CD14-positive monocyte (primary cell): ENCODE data around the gene ZCCHC14. TPM values are rescaled to one million over a fixed set of nuclear protein-coding genes. Genes with fewer than 3 reads are reported as not detected.

Experiments
- DNase-seq, 3 donors: peaks; one replicate each; pipeline ENCODE4 v3.0.0-alpha.2; 2011 to 2022
- H2AFZ ChIP-seq: 2 replicates; pipeline ENCODE4 v1.6.0; 2012; ENCODE audit warnings: mild to moderate bottlenecking, low read depth, low read length, inconsistent platforms; ENCODE audit not compliant: insufficient read depth, poor library complexity, severe bottlenecking
- H3K27ac ChIP-seq, 2 donors: 1 replicate in 1 of 2; 2 replicates in 1 of 2; pipeline ENCODE4 v1.5.1; 2012 to 2013; ENCODE audit warnings: low read length in 2 of 2, control low read depth in 1 of 2, inconsistent platforms in 1 of 2, low read depth in 1 of 2, mild to moderate bottlenecking in 1 of 2
- H3K27me3 ChIP-seq, 2 donors: one replicate each; pipeline versions ENCODE4 v1.6.0 to v1.6.1; 2011 to 2013; ENCODE audit warnings: low read length in 2 of 2; ENCODE audit not compliant: control insufficient read depth in 2 of 2, insufficient read depth in 2 of 2
- H3K36me3 ChIP-seq, 2 donors: replicated peaks in 1 of 2; 1 replicate in 1 of 2; 2 replicates in 1 of 2; pipeline versions ENCODE4 v1.5.1 to v1.6.1; 2012 to 2013; ENCODE audit warnings: low read length in 2 of 2, control low read depth in 1 of 2, inconsistent platforms in 1 of 2, mild to moderate bottlenecking in 1 of 2; ENCODE audit not compliant: insufficient read depth in 2 of 2, control insufficient read depth in 1 of 2
- H3K4me1 ChIP-seq, 2 donors: 1 replicate in 1 of 2; 2 replicates in 1 of 2; pipeline versions ENCODE4 v1.5.1 to v1.6.1; 2012 to 2013; ENCODE audit warnings: low read length in 2 of 2, control low read depth in 1 of 2, inconsistent platforms in 1 of 2, mild to moderate bottlenecking in 1 of 2, moderate library complexity in 1 of 2; ENCODE audit not compliant: insufficient read depth in 2 of 2, control insufficient read depth in 1 of 2
- H3K4me2 ChIP-seq: replicated peaks from 2 replicates; pipeline ENCODE3; 2012; ENCODE audit warnings: low read length, moderate library complexity, mild to moderate bottlenecking; ENCODE audit not compliant: poor library complexity, severe bottlenecking; ENCODE audit errors: extremely low read depth
- H3K4me3 ChIP-seq, 3 experiments: fragments of 200-600 bp in 1 of 3; sonication (generic) in 1 of 3; replicated peaks in 1 of 3; 1 replicate in 2 of 3; 2 replicates in 1 of 3; pipeline ENCODE4 v1.5.1; 2011 to 2013; ENCODE audit warnings: low read length in 3 of 3, mild to moderate bottlenecking in 3 of 3, control low read depth in 2 of 3, low read depth in 2 of 3, inconsistent platforms in 1 of 3, moderate library complexity in 1 of 3
- H3K79me2 ChIP-seq: 2 replicates; pipeline ENCODE4 v1.6.0; 2012; ENCODE audit warnings: mild to moderate bottlenecking, control low read depth, inconsistent platforms, low read length, moderate library complexity; ENCODE audit not compliant: insufficient read depth
- H3K9ac ChIP-seq: 2 replicates; pipeline ENCODE4 v1.6.0; 2017; ENCODE audit warnings: low read length, mild to moderate bottlenecking; ENCODE audit not compliant: insufficient read depth, poor library complexity, severe bottlenecking
- H3K9me3 ChIP-seq, 2 donors: replicated peaks in 1 of 2; 1 replicate in 1 of 2; 2 replicates in 1 of 2; pipeline versions ENCODE4 v1.5.1 to v1.6.1; 2012 to 2013; ENCODE audit warnings: low read length in 2 of 2, control low read depth in 1 of 2; ENCODE audit not compliant: control insufficient read depth in 1 of 2, insufficient read depth in 1 of 2
- H4K20me1 ChIP-seq: 2 replicates; pipeline ENCODE4 v1.6.0; 2012; ENCODE audit warnings: mild to moderate bottlenecking, low read length, control low read depth, moderate library complexity; ENCODE audit not compliant: insufficient read depth
- H3K27ac Mint-ChIP-seq, 7 donors: one replicate each; pipeline ENCODE4 v1.8.0; 2020; ENCODE audit warnings: mild to moderate bottlenecking in 7 of 7, mixed read lengths in 7 of 7, moderate library complexity in 6 of 7, inconsistent platforms in 2 of 7
- H3K27me3 Mint-ChIP-seq, 3 donors: one replicate each; pipeline ENCODE4 v1.8.0; 2021 to 2022; ENCODE audit warnings: low read depth in 3 of 3, mild to moderate bottlenecking in 3 of 3, mixed read lengths in 3 of 3, moderate library complexity in 3 of 3, inconsistent platforms in 1 of 3
- H3K36me3 Mint-ChIP-seq, 2 donors: one replicate each; pipeline ENCODE4 v1.8.0; 2020; ENCODE audit warnings: mixed read lengths in 2 of 2, inconsistent platforms in 1 of 2, mild to moderate bottlenecking in 1 of 2
- H3K4me1 Mint-ChIP-seq: one replicate; pipeline ENCODE4 v1.8.0; 2020; ENCODE audit warnings: mild to moderate bottlenecking, mixed read lengths
- H3K4me3 Mint-ChIP-seq, 2 donors: one replicate each; pipeline ENCODE4 v1.8.0; 2020; ENCODE audit warnings: mild to moderate bottlenecking in 2 of 2, mixed read lengths in 2 of 2, moderate library complexity in 1 of 2
- H3K9me3 Mint-ChIP-seq, 7 donors: one replicate each; pipeline ENCODE4 v1.8.0; 2020 to 2022; ENCODE audit warnings: mixed read lengths in 7 of 7, mild to moderate bottlenecking in 6 of 7, moderate library complexity in 6 of 7, inconsistent platforms in 2 of 7
- WGBS: methylation state at CpG from one replicate; pipeline ENCODE4 v1.1.5; 2013; ENCODE audit warnings: missing lambda C conversion rate; ENCODE audit not compliant: insufficient coverage; 5-methylcytosine and 5-hydroxymethylcytosine counted together
- intact Hi-C, 2 donors: fragments of 100-400 bp; cut with micrococcal nuclease; formaldehyde crosslinking; loops; one replicate each; pipeline versions ENCODE4 v1.15.0 to v1.15.1; 2023
- polyA plus RNA-seq, 3 donors: library from polyadenylated mRNA; depleted of rRNA in 1 of 3; unstranded in 2 of 3; stranded (reverse) in 1 of 3; fragments of 300-500 nt in 2 of 3; fragments of >200 nt in 1 of 3; fragmentation: Illumina TruSeq in 2 of 3; gene quantifications; 1 replicate in 2 of 3; 2 replicates in 1 of 3; pipeline ENCODE4 v1.2.3, GENCODE V29; 2012 to 2021
- TF ChIP-seq, protein P1 (sequence below): fragments of 200-600 bp; IDR thresholded peaks from one replicate; pipeline ENCODE4 v1.8.0; 2022; ENCODE audit warnings: antibody characterized with exemption, mild to moderate bottlenecking

ZCCHC14 gene
- polyA plus RNA-seq, 3 donors = 0.11 to 4.0 (median 0.22) TPM

DNA sequence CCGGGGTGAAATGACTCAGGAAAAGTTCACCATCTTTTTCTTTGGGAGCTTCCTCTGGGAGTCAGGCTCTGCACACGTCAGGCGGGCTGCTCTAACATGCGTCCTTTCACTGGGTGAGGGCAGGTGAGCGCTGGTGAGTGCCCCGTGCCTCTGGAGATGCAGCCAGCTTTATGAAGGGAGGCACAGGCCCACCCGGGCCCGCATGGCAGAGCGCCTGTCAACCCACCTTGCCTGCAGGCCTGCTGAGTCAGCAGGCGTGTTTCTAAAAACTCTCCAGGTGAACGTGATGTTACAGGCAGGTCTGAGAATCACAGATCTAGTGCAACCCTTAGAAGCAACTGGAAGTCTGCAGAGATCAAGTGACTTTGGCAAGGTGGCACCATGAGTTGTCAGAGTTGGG, 82.3 kb downstream of the ZCCHC14 start:
- no peak overlapping the region for H3K4me2 ChIP-seq
- Mint-ChIP-seq H3K4me1 (peaks cover 12% of the 10 kb centered on the region), H3K27me3 (peaks cover 2 to 3% (median 3%) of the 10 kb centered on the region in 3 donors), H3K4me3 (no peak overlapping the region), H3K36me3 (peaks cover 66 to 79% of the 10 kb centered on the region in 2 donors), H3K9me3 (peaks cover 0 to 2% (median 0%) of the 10 kb centered on the region in 7 donors), H3K27ac (peak overlapping the region in 1 of 7 donors; percentile 18)
- H3K36me3 ChIP-seq = peaks cover 35 to 45% of the 10 kb centered on the region in 2 donors
- no peaks in the 10 kb centered on the region for H3K27me3 ChIP-seq
- H3K9me3 ChIP-seq = no peaks in the 10 kb centered on the region
- H3K9ac ChIP-seq = no peak overlapping the region
- no peak overlapping the region for H2AFZ ChIP-seq
- H3K4me3 ChIP-seq = no peak overlapping the region
- H3K79me2 ChIP-seq = no peaks in the 10 kb centered on the region
- no peak for DNase-seq
- intact Hi-C loops = no loop called here
- H3K27ac ChIP-seq = no peak overlapping the region
- H4K20me1 ChIP-seq = peaks cover 8% of the 10 kb centered on the region
- TF ChIP-seq, protein P1, sequence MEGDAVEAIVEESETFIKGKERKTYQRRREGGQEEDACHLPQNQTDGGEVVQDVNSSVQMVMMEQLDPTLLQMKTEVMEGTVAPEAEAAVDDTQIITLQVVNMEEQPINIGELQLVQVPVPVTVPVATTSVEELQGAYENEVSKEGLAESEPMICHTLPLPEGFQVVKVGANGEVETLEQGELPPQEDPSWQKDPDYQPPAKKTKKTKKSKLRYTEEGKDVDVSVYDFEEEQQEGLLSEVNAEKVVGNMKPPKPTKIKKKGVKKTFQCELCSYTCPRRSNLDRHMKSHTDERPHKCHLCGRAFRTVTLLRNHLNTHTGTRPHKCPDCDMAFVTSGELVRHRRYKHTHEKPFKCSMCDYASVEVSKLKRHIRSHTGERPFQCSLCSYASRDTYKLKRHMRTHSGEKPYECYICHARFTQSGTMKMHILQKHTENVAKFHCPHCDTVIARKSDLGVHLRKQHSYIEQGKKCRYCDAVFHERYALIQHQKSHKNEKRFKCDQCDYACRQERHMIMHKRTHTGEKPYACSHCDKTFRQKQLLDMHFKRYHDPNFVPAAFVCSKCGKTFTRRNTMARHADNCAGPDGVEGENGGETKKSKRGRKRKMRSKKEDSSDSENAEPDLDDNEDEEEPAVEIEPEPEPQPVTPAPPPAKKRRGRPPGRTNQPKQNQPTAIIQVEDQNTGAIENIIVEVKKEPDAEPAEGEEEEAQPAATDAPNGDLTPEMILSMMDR = no peak
- H3K4me1 ChIP-seq = peaks cover 7 to 17% of the 10 kb centered on the region in 2 donors
- WGBS = 97% methylated on average over 11 of the region's 11 CpGs

DNA sequence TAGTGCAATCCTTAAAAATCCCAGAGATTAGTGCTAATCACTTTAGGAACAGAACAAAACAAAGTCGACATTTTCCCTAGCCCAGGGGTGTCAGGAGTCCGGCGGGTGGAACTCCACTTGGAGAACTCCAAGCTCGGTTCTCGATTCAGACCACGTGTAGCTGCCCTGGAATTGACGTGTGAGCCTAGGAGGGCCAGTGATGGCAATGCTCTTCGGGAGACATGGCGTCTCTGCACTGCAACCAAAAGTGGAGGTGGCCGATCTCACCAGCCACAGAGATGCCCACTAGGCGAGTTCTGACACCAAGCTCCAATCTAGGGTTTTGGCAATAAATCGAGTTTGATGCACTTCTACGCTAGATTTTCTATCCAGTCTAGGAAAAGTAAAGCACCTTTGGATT, 83.0 kb downstream of the ZCCHC14 start:
- Histone ChIP-seq H2AFZ (no peak overlapping the region), H3K4me2 (no peak overlapping the region), H3K36me3 (peaks cover 40 to 52% of the 10 kb centered on the region in 2 donors), H3K9me3 (no peaks in the 10 kb centered on the region), H3K4me3 (no peak overlapping the region), H3K27ac (no peak overlapping the region), H3K27me3 (no peaks in the 10 kb centered on the region), H3K9ac (no peak overlapping the region), H3K4me1 (peaks cover 7 to 17% of the 10 kb centered on the region in 2 donors), H4K20me1 (peaks cover 12% of the 10 kb centered on the region), H3K79me2 (no peaks in the 10 kb centered on the region)
- H3K4me3 Mint-ChIP-seq = no peak overlapping the region
- no peak overlapping the region for H3K27ac Mint-ChIP-seq
- intact Hi-C loops = no loop called here
- 97% methylated on average over 11 of the region's 13 CpGs for WGBS
- peaks cover 0 to 2% (median 0%) of the 10 kb centered on the region in 7 donors for H3K9me3 Mint-ChIP-seq
- H3K4me1 Mint-ChIP-seq = peaks cover 12% of the 10 kb centered on the region
- no peak for DNase-seq
- peaks cover 70 to 81% of the 10 kb centered on the region in 2 donors for H3K36me3 Mint-ChIP-seq
- TF ChIP-seq, protein P1 = no peak
- peaks cover 2 to 3% (median 3%) of the 10 kb centered on the region in 3 donors for H3K27me3 Mint-ChIP-seq
